Adrenal gland (tissue), 5 donors: ENCODE measurements around the gene TDRD12.

Source experiments
- POLR2A ChIP-seq, 2 donors: fragments of 450-650 bp; IDR thresholded peaks; one replicate each; pipeline ENCODE4 v1.6.1; 2017; ENCODE audit warnings: antibody characterized with exemption in 2 of 2, mild to moderate bottlenecking in 2 of 2, moderate library complexity in 1 of 2
- TF ChIP-seq, protein P1 (sequence below), 6 experiments: fragments of 450-650 bp in 4 of 6; fragments of 200-600 bp in 2 of 6; sonication (generic) in 1 of 6; IDR thresholded peaks; 1 replicate in 5 of 6; 2 replicates in 1 of 6; pipeline versions ENCODE4 v1.5.1 to v1.8.0; 2016 to 2021; ENCODE audit warnings: antibody characterized with exemption in 6 of 6, mild to moderate bottlenecking in 2 of 6, moderate library complexity in 1 of 6
- donor health status: DM: no; HTN: no; CAD: no.

DNA sequence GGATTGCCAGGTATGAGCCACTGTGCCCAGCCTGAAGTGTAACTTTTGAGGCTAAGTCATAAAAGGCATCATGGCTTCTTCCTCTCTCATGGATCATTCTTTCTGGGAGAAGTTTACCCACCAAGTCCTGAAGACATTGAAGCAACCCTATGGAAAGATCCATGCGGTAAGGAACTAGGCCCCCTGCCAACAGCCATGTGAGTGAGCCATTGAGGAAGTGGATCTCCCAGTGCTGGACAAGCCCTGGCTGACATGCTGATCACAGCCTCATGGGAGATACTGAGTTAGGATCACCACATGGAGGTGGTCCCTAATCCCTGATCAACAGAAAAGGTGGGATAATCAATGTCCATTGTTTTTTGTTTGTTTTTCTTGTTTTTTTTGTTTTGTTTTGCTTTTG is 31.3 kb upstream of the TDRD12 start:
- TF ChIP-seq, protein P1, sequence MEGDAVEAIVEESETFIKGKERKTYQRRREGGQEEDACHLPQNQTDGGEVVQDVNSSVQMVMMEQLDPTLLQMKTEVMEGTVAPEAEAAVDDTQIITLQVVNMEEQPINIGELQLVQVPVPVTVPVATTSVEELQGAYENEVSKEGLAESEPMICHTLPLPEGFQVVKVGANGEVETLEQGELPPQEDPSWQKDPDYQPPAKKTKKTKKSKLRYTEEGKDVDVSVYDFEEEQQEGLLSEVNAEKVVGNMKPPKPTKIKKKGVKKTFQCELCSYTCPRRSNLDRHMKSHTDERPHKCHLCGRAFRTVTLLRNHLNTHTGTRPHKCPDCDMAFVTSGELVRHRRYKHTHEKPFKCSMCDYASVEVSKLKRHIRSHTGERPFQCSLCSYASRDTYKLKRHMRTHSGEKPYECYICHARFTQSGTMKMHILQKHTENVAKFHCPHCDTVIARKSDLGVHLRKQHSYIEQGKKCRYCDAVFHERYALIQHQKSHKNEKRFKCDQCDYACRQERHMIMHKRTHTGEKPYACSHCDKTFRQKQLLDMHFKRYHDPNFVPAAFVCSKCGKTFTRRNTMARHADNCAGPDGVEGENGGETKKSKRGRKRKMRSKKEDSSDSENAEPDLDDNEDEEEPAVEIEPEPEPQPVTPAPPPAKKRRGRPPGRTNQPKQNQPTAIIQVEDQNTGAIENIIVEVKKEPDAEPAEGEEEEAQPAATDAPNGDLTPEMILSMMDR (IDR thresholded peaks at IDR 0.05), result no peak
- no peak for TF ChIP-seq POLR2A (IDR thresholded peaks at IDR 0.05)
